ENCODE data around the gene ANG. TPM values are rescaled to one million over a fixed set of nuclear protein-coding genes. Genes with fewer than 3 reads are reported as not detected.
"Not testable (repeated sequence)": the region's sequence is repeated elsewhere in the genome, so short reads cannot be mapped to it uniquely, and the experiment has no call there.

Gene ANG
- total and polyA plus RNA-seq, 2 of the 8 experiments (the other 6 are each of a cell fraction or from before 2014, with no cell fraction given), result 2.2 to 4.6 TPM

DNA sequence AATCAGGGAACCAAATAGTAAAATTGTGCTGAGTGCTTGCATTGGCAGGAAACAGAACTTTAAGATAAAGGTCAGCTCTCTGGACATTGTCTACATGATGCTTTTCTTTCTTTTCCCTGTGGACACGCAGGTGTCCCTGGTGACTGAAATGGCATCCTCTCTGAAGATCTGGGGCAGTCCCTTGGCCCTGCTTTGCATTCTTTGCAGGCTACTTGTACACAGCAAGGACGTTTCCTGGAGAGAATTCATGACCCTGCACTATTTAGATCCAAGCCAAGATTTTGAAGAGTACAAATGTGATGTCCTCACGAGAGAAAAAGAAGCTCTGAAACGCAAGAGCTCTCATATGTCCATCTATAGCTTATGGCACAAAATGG is 45.9 kb downstream of the ANG start (continued):
- no peak for TF ChIP-seq EP300 (IDR thresholded peaks at IDR 0.05; ENCODE audit: borderline replicate concordance in 1 of 2, low read depth in 2 of 2, low read length in 2 of 2)
- no peak for TF ChIP-seq BRCA1 (IDR thresholded peaks at IDR 0.05; ENCODE audit: low read depth, low read length)
- TF ChIP-seq TBP (IDR thresholded peaks at IDR 0.05; ENCODE audit: low read depth, low read length), result no peak
- no peak for TF ChIP-seq SAP30 (IDR thresholded peaks at IDR 0.05; ENCODE audit: insufficient read depth, insufficient replicate concordance, low read length)
- TF ChIP-seq GABPA (IDR thresholded peaks at IDR 0.05; ENCODE audit: borderline replicate concordance, insufficient read depth, low read length), result no peak
- no peak for TF ChIP-seq TEAD4 (IDR thresholded peaks at IDR 0.05; ENCODE audit: low read depth, low read length)
- TF ChIP-seq, protein P1, sequence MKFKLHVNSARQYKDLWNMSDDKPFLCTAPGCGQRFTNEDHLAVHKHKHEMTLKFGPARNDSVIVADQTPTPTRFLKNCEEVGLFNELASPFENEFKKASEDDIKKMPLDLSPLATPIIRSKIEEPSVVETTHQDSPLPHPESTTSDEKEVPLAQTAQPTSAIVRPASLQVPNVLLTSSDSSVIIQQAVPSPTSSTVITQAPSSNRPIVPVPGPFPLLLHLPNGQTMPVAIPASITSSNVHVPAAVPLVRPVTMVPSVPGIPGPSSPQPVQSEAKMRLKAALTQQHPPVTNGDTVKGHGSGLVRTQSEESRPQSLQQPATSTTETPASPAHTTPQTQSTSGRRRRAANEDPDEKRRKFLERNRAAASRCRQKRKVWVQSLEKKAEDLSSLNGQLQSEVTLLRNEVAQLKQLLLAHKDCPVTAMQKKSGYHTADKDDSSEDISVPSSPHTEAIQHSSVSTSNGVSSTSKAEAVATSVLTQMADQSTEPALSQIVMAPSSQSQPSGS (IDR thresholded peaks at IDR 0.05; ENCODE audit: low read length), result no peak

DNA sequence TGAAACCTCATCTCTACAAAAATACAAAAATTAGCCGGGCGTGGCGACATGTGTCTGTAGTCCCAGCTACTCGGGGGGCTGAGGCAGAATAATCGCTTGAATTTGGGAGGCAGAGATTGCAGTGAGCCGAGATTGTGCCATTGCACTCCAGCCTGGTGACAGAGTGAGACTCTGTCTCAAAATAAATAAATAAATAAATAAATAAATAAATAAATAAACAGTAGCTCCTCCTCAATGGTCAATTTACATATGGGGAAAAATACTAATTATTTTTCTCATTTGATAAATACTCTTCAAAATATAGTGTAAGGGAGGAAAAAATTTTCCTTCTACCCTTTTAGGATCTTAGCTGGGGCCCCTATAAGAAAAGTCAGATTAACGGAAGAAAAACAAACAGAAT is 49.7 kb downstream of the ANG start:
- H4K8ac ChIP-seq (ENCODE audit: extremely low read depth, insufficient read depth, low read length); H2BK12ac ChIP-seq (ENCODE audit: low read depth, low read length); FAIRE-seq; H3K23me2 ChIP-seq (ENCODE audit: low read depth, low read length); H3K36me3 ChIP-seq (ENCODE audit: control insufficient read depth in 2 of 4, insufficient read depth in 4 of 4, low read length in 3 of 4); H3K79me2 ChIP-seq (ENCODE audit: control insufficient read depth in 1 of 2, insufficient read depth in 2 of 2, low read length in 2 of 2); H3K14ac ChIP-seq (ENCODE audit: insufficient read length); H3K4ac ChIP-seq (replicated peaks; ENCODE audit: insufficient read length, low read depth, low read length); H3K9ac ChIP-seq (replicated peaks in 1 of 4; ENCODE audit: extremely low read depth in 1 of 4, low read depth in 3 of 4, low read length in 3 of 4); H3K4me2 ChIP-seq (ENCODE audit: insufficient read depth in 1 of 2, low read depth in 2 of 2, low read length in 2 of 2); H3K27me3 ChIP-seq (replicated peaks in 1 of 4; ENCODE audit: control insufficient read depth in 3 of 4, extremely low read depth in 1 of 4, insufficient read depth in 3 of 4, low read length in 3 of 4); H3K4me3 ChIP-seq (ENCODE audit: extremely low read depth in 1 of 4, insufficient read depth in 2 of 4, low read depth in 3 of 4, low read length in 4 of 4); DNase-seq (ENCODE audit: low read depth in 1 of 2, low spot score in 2 of 2); H3K27ac ChIP-seq (ENCODE audit: low read depth, low read length); H2BK20ac ChIP-seq (ENCODE audit: low read length); H3K9me3 ChIP-seq (ENCODE audit: insufficient read depth in 2 of 2, low read depth in 1 of 2, low read length in 1 of 2); H3K4me1 ChIP-seq (replicated peaks in 1 of 4; ENCODE audit: control insufficient read depth in 3 of 4, insufficient read depth in 4 of 4, low read length in 3 of 4); H4K20me1 ChIP-seq (replicated peaks in 1 of 2; ENCODE audit: control insufficient read depth in 1 of 2, insufficient read depth in 2 of 2, low read length in 2 of 2); H4K5ac ChIP-seq (ENCODE audit: insufficient read length, low read depth, low read length); H3K23ac ChIP-seq (ENCODE audit: insufficient read length); H2AFZ ChIP-seq (ENCODE audit: low read length); H3K79me1 ChIP-seq (ENCODE audit: low read depth, low read length); H2AK5ac ChIP-seq (ENCODE audit: low read depth, low read length); H3K18ac ChIP-seq (ENCODE audit: extremely low read depth, low read length); H3K56ac ChIP-seq (replicated peaks; ENCODE audit: insufficient read length, low read depth, low read length); H2BK15ac ChIP-seq (ENCODE audit: low read length); H2BK5ac ChIP-seq (ENCODE audit: low read depth, low read length); POLR2A ChIA-PET (ENCODE audit: partially characterized antibody); H4K91ac ChIP-seq (replicated peaks; ENCODE audit: insufficient read length, low read length); H2BK120ac ChIP-seq (replicated peaks; ENCODE audit: low read depth, low read length): not testable (repeated sequence)
- CTCF ChIA-PET (ENCODE audit: partially characterized antibody), result interaction anchor here (1.8 to 4.0 kb wide), 3 partner anchors 13 to 120 kb away, joined by 6 to 20 read pairs (median 6); no protein-coding TSS in a partner anchor
- WGBS, 2 experiments (ENCODE audit: extremely low coverage in 1 of 2, insufficient coverage in 1 of 2, insufficient read length in 1 of 2, insufficient replicate concordance in 2 of 2, low coverage in 1 of 2, low lambda C conversion rate in 2 of 2, missing lambda C conversion rate in 1 of 2), result 95% methylated on average over 7 of the region's 7 CpGs; no CpG with 5 or more reads in 1 of the 2 experiments
